PFSK-1 (cell line): ENCODE data around the gene FBLN5.

Experiments
- FOXP2 ChIP-seq: optimal IDR thresholded peaks from 2 replicates; pipeline ENCODE3; 2011; ENCODE audit warnings: borderline replicate concordance, control low read depth, inconsistent platforms; ENCODE audit not compliant: insufficient read depth; ENCODE audit errors: extremely low read length, extremely low read depth
- POLR2AphosphoS5 ChIP-seq: IDR thresholded peaks from 2 replicates; pipeline ENCODE4 v1.6.1; 2012; ENCODE audit warnings: low read depth, mild to moderate bottlenecking, control low read depth, low read length, moderate library complexity
- REST ChIP-seq, 2 experiments: IDR thresholded peaks; 2 replicates each; pipeline versions ENCODE4 v1.6.1 to v1.8.0; 2011 to 2012; ENCODE audit warnings: low read depth in 2 of 2, low read length in 2 of 2, control low read depth in 1 of 2, inconsistent platforms in 1 of 2, mild to moderate bottlenecking in 1 of 2, moderate library complexity in 1 of 2; ENCODE audit not compliant: insufficient read depth in 1 of 2
- SIN3A ChIP-seq: IDR thresholded peaks from 2 replicates; pipeline ENCODE4 v1.6.1; 2012; ENCODE audit warnings: mild to moderate bottlenecking, low read length, moderate library complexity, borderline replicate concordance; ENCODE audit not compliant: insufficient read depth
- TAF1 ChIP-seq: IDR thresholded peaks from 2 replicates; pipeline ENCODE4 v1.6.1; 2012; ENCODE audit warnings: low read length, control low read depth, borderline replicate concordance; ENCODE audit not compliant: insufficient read depth

The FBLN5 gene

GRCh38 chr14:91919814-91920213 lies 27.7 kb downstream of the FBLN5 start:
- TF ChIP-seq POLR2AphosphoS5 (no peak), SIN3A (no peak), TAF1 (no peak), REST (IDR thresholded peaks at IDR 0.05; ENCODE audit: insufficient read depth in 1 of 2, low read depth in 2 of 2, low read length in 2 of 2) (no peak), FOXP2 (no peak)

GRCh38 chr14:91918186-91918883 lies 29.2 kb downstream of the FBLN5 start:
- no peak for TF ChIP-seq SIN3A

- TF ChIP-seq POLR2AphosphoS5 (no peak), FOXP2 (no peak), REST (IDR thresholded peaks at IDR 0.05; ENCODE audit: insufficient read depth in 1 of 2, low read depth in 2 of 2, low read length in 2 of 2) (no peak), SIN3A (no peak), TAF1 (no peak)
Measured at GRCh38 chr14:91912035-91912434, 35.5 kb downstream of the FBLN5 start.

- no peak for TF ChIP-seq SIN3A
- TF ChIP-seq POLR2AphosphoS5, result no peak
- no peak for TF ChIP-seq TAF1
- no peak for TF ChIP-seq REST (IDR thresholded peaks at IDR 0.05; ENCODE audit: insufficient read depth in 1 of 2, low read depth in 2 of 2, low read length in 2 of 2)
- TF ChIP-seq FOXP2, result no peak
Measured at GRCh38 chr14:91911474-91912032, 35.9 kb downstream of the FBLN5 start.

- no peak for TF ChIP-seq POLR2AphosphoS5
- TF ChIP-seq REST (IDR thresholded peaks at IDR 0.05; ENCODE audit: insufficient read depth in 1 of 2, low read depth in 2 of 2, low read length in 2 of 2), result no peak
- TF ChIP-seq SIN3A, result no peak
- no peak for TF ChIP-seq TAF1
- TF ChIP-seq FOXP2, result no peak
Measured at GRCh38 chr14:91910196-91910595, 37.3 kb downstream of the FBLN5 start.
